WTC11 (cell line): Measurements from ENCODE around the gene SYNGAP1. TPM values are rescaled to one million over a fixed set of nuclear protein-coding genes. Genes with fewer than 3 reads are reported as not detected.

Experiments
- ATAC-seq: fragments of 200-7000 bp; cut with Tn5 transposase; 2 replicates; pipeline ENCODE4 v1.10.0; 2021; ENCODE audit warnings: mild to moderate bottlenecking, moderate library complexity
- CTCF ChIA-PET: fragments of 300-600 bp; sonication (Branson Sonifier 250); formaldehyde crosslinking; loops from one replicate; lab custom pipeline; 2021; ENCODE audit warnings: antibody characterized with exemption; lab: Charles Lee
- POLR2A ChIA-PET: fragments of 350-600 bp; sonication (Branson Sonifier 250); formaldehyde crosslinking; loops from one replicate; lab custom pipeline; 2021; ENCODE audit warnings: antibody characterized with exemption; lab: Charles Lee
- DNase-seq: peaks from one replicate; pipeline ENCODE4 v3.0.0; 2021; ENCODE audit warnings: low spot score
- H3K27ac Mint-ChIP-seq: 2 replicates; pipeline ENCODE4 v1.8.0; 2021; ENCODE audit warnings: mixed read lengths
- H3K27me3 Mint-ChIP-seq: 2 replicates; pipeline ENCODE4 v1.8.0; 2021; ENCODE audit warnings: low read depth, mild to moderate bottlenecking, moderate library complexity, mixed read lengths
- H3K36me3 Mint-ChIP-seq: 2 replicates; pipeline ENCODE4 v1.8.0; 2021; ENCODE audit warnings: mixed read lengths
- H3K4me1 Mint-ChIP-seq: 2 replicates; pipeline ENCODE4 v1.8.0; 2022; ENCODE audit warnings: mixed read lengths
- H3K4me3 Mint-ChIP-seq: 2 replicates; pipeline ENCODE4 v1.8.0; 2021; ENCODE audit warnings: mild to moderate bottlenecking, moderate library complexity, mixed read lengths
- H3K9me3 Mint-ChIP-seq: 2 replicates; pipeline ENCODE4 v1.8.0; 2021; ENCODE audit warnings: mixed read lengths
- CREB1 ChIP-seq: sonication (generic); formaldehyde crosslinking; IDR thresholded peaks from 2 replicates; pipeline ENCODE4 v1.8.0; 2023; ENCODE audit warnings: mild to moderate bottlenecking, missing genetic modification reagents
- EMX1 ChIP-seq: fragments of 250-450 bp; sonication (Bioruptor Pico); IDR thresholded peaks from 2 replicates; pipeline ENCODE4 v1.8.0; 2021; ENCODE audit warnings: mild to moderate bottlenecking
- FOXP1 ChIP-seq: sonication (generic); formaldehyde crosslinking; IDR thresholded peaks from 2 replicates; pipeline ENCODE4 v1.8.0; 2022; ENCODE audit warnings: missing genetic modification reagents, mild to moderate bottlenecking, moderate library complexity, borderline replicate concordance
- GABPB1 ChIP-seq: sonication (generic); formaldehyde crosslinking; IDR thresholded peaks from 2 replicates; pipeline ENCODE4 v1.8.1; 2023; ENCODE audit warnings: mild to moderate bottlenecking, missing genetic modification reagents
- HMGA2 ChIP-seq: fragments of 250-450 bp; sonication (Bioruptor Pico); IDR thresholded peaks from 2 replicates; pipeline ENCODE4 v1.4.0; 2021; ENCODE audit warnings: mild to moderate bottlenecking, moderate library complexity
- KAT7 ChIP-seq: sonication (generic); formaldehyde crosslinking; IDR thresholded peaks from 2 replicates; pipeline ENCODE4 v1.8.1; 2023; ENCODE audit warnings: missing genetic modification reagents, mild to moderate bottlenecking, borderline replicate concordance
- MAX ChIP-seq: sonication (generic); formaldehyde crosslinking; IDR thresholded peaks from 2 replicates; pipeline ENCODE4 v1.8.0; 2022; ENCODE audit warnings: mild to moderate bottlenecking, missing genetic modification reagents
- NFE2L1 ChIP-seq: sonication (generic); formaldehyde crosslinking; IDR thresholded peaks from 2 replicates; pipeline ENCODE4 v1.8.1; 2023; ENCODE audit warnings: missing genetic modification reagents
- NR2C2 ChIP-seq: sonication (generic); formaldehyde crosslinking; IDR thresholded peaks from 2 replicates; pipeline ENCODE4 v1.8.0; 2022; ENCODE audit warnings: mild to moderate bottlenecking, missing genetic modification reagents
- PREB ChIP-seq: sonication (generic); formaldehyde crosslinking; IDR thresholded peaks from 2 replicates; pipeline ENCODE4 v1.8.1; 2022; ENCODE audit warnings: mild to moderate bottlenecking, missing genetic modification reagents, moderate library complexity, borderline replicate concordance
- SMAD3 ChIP-seq: sonication (generic); formaldehyde crosslinking; IDR thresholded peaks from 2 replicates; pipeline ENCODE4 v1.8.0; 2022; ENCODE audit warnings: missing genetic modification reagents, mild to moderate bottlenecking, borderline replicate concordance
- ZBTB21 ChIP-seq: sonication (generic); formaldehyde crosslinking; IDR thresholded peaks from 2 replicates; pipeline ENCODE4 v1.8.1; 2023; ENCODE audit warnings: mild to moderate bottlenecking, missing genetic modification reagents, borderline replicate concordance
- ZNF219 ChIP-seq: sonication (generic); formaldehyde crosslinking; IDR thresholded peaks from 2 replicates; pipeline ENCODE4 v1.8.0; 2023; ENCODE audit warnings: missing genetic modification reagents, mild to moderate bottlenecking, borderline replicate concordance
- ZNF232 ChIP-seq: sonication (generic); formaldehyde crosslinking; IDR thresholded peaks from 2 replicates; pipeline ENCODE4 v1.8.0; 2022; ENCODE audit warnings: mild to moderate bottlenecking, missing genetic modification reagents
- ZNF423 ChIP-seq: fragments of 250-450 bp; sonication (Bioruptor Pico); IDR thresholded peaks from 2 replicates; pipeline ENCODE4 v2.1.2; 2022; ENCODE audit warnings: mild to moderate bottlenecking, moderate library complexity
- ZSCAN18 ChIP-seq: fragments of 250-450 bp; sonication (Bioruptor Pico); IDR thresholded peaks from 2 replicates; pipeline ENCODE4 v2.1.2; 2022; ENCODE audit warnings: mild to moderate bottlenecking, moderate library complexity
- total RNA-seq: library from RNA; stranded (reverse); gene quantifications from 3 replicates; pipeline ENCODE4 v1.2.3, GENCODE V29; 2021
- TF ChIP-seq, protein P1 (sequence below): sonication (generic); formaldehyde crosslinking; IDR thresholded peaks from 2 replicates; pipeline ENCODE4 v1.8.1; 2023; ENCODE audit warnings: mild to moderate bottlenecking, missing genetic modification reagents, moderate library complexity
- TF ChIP-seq, protein P2 (sequence below): fragments of 250-450 bp; sonication (Bioruptor Pico); IDR thresholded peaks from 2 replicates; pipeline ENCODE4 v1.9.0; 2021; ENCODE audit warnings: mild to moderate bottlenecking
- TF ChIP-seq, protein P3 (sequence below): sonication (generic); formaldehyde crosslinking; IDR thresholded peaks from 2 replicates; pipeline ENCODE4 v1.8.0; 2023; ENCODE audit warnings: missing genetic modification reagents, mild to moderate bottlenecking, borderline replicate concordance

SYNGAP1 gene
- total RNA-seq, 1 experiment from 2014 or later, result 139 TPM

DNA sequence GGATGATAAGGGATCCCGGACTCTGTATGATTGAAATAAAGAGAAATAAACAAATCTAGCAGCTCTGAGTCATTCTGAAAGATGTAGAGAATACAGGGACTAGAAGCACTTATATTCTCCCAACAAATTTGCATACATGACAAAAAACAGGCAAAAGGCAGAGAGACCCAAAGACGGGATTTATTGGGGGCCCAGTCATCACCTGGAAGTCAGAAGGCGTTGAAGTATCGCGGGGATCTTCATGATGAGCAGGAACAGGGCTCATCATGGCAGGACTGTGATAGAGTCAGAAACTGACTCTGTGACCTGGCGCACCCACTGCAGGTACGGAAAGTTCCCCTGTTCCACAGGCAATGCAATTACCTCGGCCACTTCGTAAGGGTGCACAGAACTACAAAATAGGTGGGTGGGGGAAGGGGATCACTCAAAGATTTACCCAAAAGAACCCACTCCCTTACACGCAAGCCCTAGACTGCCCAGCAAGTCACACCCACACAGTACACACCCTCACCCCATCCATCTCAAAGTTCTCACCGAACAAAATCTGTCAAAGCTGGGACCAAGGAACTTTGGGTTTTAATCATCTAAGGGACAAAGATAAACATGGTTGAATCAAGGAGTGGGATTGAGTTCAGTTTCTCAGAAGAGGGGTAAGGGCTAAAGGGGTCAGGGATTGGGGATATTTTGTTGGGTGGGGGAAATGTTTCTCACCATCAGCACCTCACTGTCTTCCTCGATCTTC is 3.3 kb upstream of the SYNGAP1 start:
- H3K27me3 Mint-ChIP-seq, result no peaks in the 10 kb centered on the region
- no peaks in the 10 kb centered on the region for H3K9me3 Mint-ChIP-seq
- peaks cover 34% of the 10 kb centered on the region for H3K36me3 Mint-ChIP-seq
- no peak for TF ChIP-seq HMGA2 (CRISPR knock-in tag)
- TF ChIP-seq KAT7 (CRISPR knock-in tag), result no peak
- no peak for TF ChIP-seq ZNF232
- no peak for TF ChIP-seq ZBTB21 (CRISPR knock-in tag)
- TF ChIP-seq MAX (CRISPR knock-in tag), result no peak
- TF ChIP-seq, protein P1, sequence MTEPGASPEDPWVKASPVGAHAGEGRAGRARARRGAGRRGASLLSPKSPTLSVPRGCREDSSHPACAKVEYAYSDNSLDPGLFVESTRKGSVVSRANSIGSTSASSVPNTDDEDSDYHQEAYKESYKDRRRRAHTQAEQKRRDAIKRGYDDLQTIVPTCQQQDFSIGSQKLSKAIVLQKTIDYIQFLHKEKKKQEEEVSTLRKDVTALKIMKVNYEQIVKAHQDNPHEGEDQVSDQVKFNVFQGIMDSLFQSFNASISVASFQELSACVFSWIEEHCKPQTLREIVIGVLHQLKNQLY (CRISPR knock-in tag), result no peak
- TF ChIP-seq CREB1 (CRISPR knock-in tag), result no peak
- TF ChIP-seq, protein P2, sequence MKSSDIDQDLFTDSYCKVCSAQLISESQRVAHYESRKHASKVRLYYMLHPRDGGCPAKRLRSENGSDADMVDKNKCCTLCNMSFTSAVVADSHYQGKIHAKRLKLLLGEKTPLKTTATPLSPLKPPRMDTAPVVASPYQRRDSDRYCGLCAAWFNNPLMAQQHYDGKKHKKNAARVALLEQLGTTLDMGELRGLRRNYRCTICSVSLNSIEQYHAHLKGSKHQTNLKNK, result no peak
- no peak for TF ChIP-seq NFE2L1 (CRISPR knock-in tag)
- TF ChIP-seq FOXP1, result no peak
- no peak for TF ChIP-seq SMAD3 (CRISPR knock-in tag)
- no peak for TF ChIP-seq PREB (CRISPR knock-in tag)
- no peak for TF ChIP-seq NR2C2 (CRISPR knock-in tag)
- TF ChIP-seq ZSCAN18 (CRISPR knock-in tag), result no peak
- no peak for TF ChIP-seq ZNF423 (CRISPR knock-in tag)
- TF ChIP-seq, all 79 proteins: peak for 0
- ChIA-PET POLR2A (no interaction called here), CTCF (interaction anchor here (2.1 kb wide), 1 partner anchor 10 kb away, joined by 11 read pairs; no protein-coding TSS in a partner anchor)
- Mint-ChIP-seq H3K4me3 (peak overlapping the region; percentile 96), H3K4me1 (peaks cover 55% of the 10 kb centered on the region), H3K27ac (peak overlapping the region; percentile 97)
- DNase-seq (no peak), ATAC-seq (no peak)

- TF ChIP-seq, protein P3, sequence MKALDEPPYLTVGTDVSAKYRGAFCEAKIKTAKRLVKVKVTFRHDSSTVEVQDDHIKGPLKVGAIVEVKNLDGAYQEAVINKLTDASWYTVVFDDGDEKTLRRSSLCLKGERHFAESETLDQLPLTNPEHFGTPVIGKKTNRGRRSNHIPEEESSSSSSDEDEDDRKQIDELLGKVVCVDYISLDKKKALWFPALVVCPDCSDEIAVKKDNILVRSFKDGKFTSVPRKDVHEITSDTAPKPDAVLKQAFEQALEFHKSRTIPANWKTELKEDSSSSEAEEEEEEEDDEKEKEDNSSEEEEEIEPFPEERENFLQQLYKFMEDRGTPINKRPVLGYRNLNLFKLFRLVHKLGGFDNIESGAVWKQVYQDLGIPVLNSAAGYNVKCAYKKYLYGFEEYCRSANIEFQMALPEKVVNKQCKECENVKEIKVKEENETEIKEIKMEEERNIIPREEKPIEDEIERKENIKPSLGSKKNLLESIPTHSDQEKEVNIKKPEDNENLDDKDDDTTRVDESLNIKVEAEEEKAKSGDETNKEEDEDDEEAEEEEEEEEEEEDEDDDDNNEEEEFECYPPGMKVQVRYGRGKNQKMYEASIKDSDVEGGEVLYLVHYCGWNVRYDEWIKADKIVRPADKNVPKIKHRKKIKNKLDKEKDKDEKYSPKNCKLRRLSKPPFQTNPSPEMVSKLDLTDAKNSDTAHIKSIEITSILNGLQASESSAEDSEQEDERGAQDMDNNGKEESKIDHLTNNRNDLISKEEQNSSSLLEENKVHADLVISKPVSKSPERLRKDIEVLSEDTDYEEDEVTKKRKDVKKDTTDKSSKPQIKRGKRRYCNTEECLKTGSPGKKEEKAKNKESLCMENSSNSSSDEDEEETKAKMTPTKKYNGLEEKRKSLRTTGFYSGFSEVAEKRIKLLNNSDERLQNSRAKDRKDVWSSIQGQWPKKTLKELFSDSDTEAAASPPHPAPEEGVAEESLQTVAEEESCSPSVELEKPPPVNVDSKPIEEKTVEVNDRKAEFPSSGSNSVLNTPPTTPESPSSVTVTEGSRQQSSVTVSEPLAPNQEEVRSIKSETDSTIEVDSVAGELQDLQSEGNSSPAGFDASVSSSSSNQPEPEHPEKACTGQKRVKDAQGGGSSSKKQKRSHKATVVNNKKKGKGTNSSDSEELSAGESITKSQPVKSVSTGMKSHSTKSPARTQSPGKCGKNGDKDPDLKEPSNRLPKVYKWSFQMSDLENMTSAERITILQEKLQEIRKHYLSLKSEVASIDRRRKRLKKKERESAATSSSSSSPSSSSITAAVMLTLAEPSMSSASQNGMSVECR (CRISPR knock-in tag), result 0 out of 2 replicates have a peak, but pooled peaks have one; percentile 12
- TF ChIP-seq EMX1 (no peak), GABPB1 (CRISPR knock-in tag) (no peak), KAT7 (CRISPR knock-in tag) (no peak), ZNF219 (CRISPR knock-in tag) (0 out of 2 replicates have a peak, but pooled peaks have one; percentile 37), ZNF232 (peak; percentile 8; the same call in 1 of the 2 replicates)
- H3K27ac Mint-ChIP-seq, result peak overlapping the region; percentile 97
- no peaks in the 10 kb centered on the region for H3K9me3 Mint-ChIP-seq
- DNase-seq, result no peak
- H3K36me3 Mint-ChIP-seq, result peaks cover 32% of the 10 kb centered on the region
- peak overlapping the region; percentile 96 for H3K4me3 Mint-ChIP-seq
- H3K27me3 Mint-ChIP-seq, result no peaks in the 10 kb centered on the region
- CTCF ChIA-PET, result interaction anchor here (1.2 to 2.6 kb wide), 3 partner anchors 9 to 21 kb away, joined by 6 to 30 read pairs (median 11); no protein-coding TSS in a partner anchor
- POLR2A ChIA-PET, result interaction anchor here (1.6 kb wide), 1 partner anchor 9 kb away, joined by 6 read pairs; no protein-coding TSS in a partner anchor
- ATAC-seq, result no peak
- H3K4me1 Mint-ChIP-seq, result peaks cover 58% of the 10 kb centered on the region
Measured at GRCh38 chr6:33417128-33417902, 2.5 kb upstream of the SYNGAP1 start.
